Measurements from ENCODE around the gene RIMBP2. TPM values are rescaled to one million over a fixed set of nuclear protein-coding genes. Genes with fewer than 3 reads are reported as not detected.

RIMBP2 gene
- total and polyA plus RNA-seq, 9 donors, result 1.1 to 16.2 (median 3.5) TPM

DNA sequence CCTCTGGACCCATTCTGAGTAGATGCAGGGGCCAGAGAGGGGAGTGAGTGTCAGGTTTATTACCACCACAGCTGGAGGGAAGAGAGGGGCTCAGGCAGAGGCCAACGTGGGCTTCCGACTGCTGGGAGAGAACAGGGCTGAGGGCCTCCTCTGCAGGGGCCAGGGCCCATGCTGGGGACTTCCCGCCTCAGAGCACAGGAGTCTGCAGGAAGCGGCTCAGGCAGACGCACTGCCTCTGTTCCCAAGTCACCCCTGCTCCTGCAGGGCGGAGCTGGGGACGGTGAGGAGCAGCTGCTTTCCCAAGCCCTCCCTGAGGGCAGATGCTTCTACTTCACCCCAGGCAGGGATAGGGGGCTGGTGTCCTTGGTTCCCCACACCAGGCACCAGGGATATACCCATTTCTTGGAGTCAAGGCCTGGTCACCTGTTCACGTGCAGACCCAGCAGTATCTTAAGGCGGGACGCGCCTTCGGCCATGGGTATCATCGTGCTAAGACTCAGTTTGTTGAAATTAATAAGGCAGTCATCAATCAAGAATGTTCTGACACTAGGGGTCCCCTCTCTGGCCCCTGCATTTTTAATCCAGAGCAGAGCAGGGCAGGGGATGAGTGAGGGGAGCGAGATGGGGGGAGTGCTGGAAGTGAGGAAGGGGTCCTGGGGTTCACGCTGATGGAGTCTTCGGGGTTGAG is 278.4 kb downstream of the RIMBP2 start:
- intact Hi-C loops (cut with DNase I), result no loop called here
- Histone ChIP-seq H3K27ac (no peak overlapping the region), H3K27me3 (no peaks in the 10 kb centered on the region), H3K4me1 (ENCODE audit: insufficient read depth) (no peaks in the 10 kb centered on the region), H3K36me3 (no peaks in the 10 kb centered on the region), H3K9me3 (no peaks in the 10 kb centered on the region), H3K4me3 (no peak overlapping the region)
- peak in 1 of 5 donors; percentile 6 for DNase-seq
- TF ChIP-seq, protein P1, sequence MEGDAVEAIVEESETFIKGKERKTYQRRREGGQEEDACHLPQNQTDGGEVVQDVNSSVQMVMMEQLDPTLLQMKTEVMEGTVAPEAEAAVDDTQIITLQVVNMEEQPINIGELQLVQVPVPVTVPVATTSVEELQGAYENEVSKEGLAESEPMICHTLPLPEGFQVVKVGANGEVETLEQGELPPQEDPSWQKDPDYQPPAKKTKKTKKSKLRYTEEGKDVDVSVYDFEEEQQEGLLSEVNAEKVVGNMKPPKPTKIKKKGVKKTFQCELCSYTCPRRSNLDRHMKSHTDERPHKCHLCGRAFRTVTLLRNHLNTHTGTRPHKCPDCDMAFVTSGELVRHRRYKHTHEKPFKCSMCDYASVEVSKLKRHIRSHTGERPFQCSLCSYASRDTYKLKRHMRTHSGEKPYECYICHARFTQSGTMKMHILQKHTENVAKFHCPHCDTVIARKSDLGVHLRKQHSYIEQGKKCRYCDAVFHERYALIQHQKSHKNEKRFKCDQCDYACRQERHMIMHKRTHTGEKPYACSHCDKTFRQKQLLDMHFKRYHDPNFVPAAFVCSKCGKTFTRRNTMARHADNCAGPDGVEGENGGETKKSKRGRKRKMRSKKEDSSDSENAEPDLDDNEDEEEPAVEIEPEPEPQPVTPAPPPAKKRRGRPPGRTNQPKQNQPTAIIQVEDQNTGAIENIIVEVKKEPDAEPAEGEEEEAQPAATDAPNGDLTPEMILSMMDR (IDR thresholded peaks at IDR 0.05), result no peak
- TF ChIP-seq POLR2A (IDR thresholded peaks at IDR 0.05), result no peak
- TF ChIP-seq EP300 (IDR thresholded peaks at IDR 0.05), result no peak
- 90 to 94% (median 91%) methylated on average over 15 to 16 of the region's 16 CpGs for WGBS, 3 donors

GRCh38 chr12:130436741-130437501 is 279.2 kb downstream of the RIMBP2 start:
- TF ChIP-seq EP300 (IDR thresholded peaks at IDR 0.05) (no peak), POLR2A (IDR thresholded peaks at IDR 0.05) (no peak)
- TF ChIP-seq, protein P1 (IDR thresholded peaks at IDR 0.05), result no peak
- Histone ChIP-seq H3K9me3 (no peaks in the 10 kb centered on the region), H3K36me3 (no peaks in the 10 kb centered on the region), H3K4me3 (no peak overlapping the region), H3K27me3 (no peaks in the 10 kb centered on the region), H3K4me1 (ENCODE audit: insufficient read depth) (no peaks in the 10 kb centered on the region), H3K27ac (no peak overlapping the region)
- DNase-seq, result peak in 1 of 5 donors; percentile 25
- intact Hi-C loops (cut with DNase I), result no loop called here
- 95 to 98% (median 97%) methylated on average over 35 to 47 of the region's 47 CpGs for WGBS, 3 donors

DNA sequence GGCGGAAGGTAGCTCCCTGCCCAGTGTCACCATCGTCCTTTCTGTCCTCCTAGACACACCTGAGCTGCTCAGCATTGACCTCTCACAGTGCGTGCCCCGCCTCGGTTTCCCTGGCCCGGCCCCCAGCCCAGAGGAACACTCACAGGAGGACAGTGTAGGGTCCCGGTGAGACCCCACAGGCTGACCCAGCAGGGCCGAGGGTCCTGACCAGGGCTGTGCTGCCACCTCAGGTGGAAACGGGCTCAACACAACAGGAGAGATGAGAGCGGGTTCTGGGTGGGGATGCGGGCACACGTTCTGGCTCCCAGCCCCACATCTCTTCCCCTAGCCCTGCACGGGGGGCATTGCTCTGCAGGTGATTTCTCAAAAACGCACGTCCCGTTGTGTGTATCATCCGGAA is 280.3 kb downstream of the RIMBP2 start:
- TF ChIP-seq, protein P1 (IDR thresholded peaks at IDR 0.05), result no peak
- TF ChIP-seq EP300 (IDR thresholded peaks at IDR 0.05) (no peak), POLR2A (IDR thresholded peaks at IDR 0.05) (no peak)
- DNase-seq, result peak in 1 of 5 donors; percentile 8
- intact Hi-C loops (cut with DNase I), result no loop called here
- 86 to 95% (median 95%) methylated on average over 17 of the region's 17 CpGs for WGBS, 3 donors
- Histone ChIP-seq H3K27me3 (no peaks in the 10 kb centered on the region), H3K4me3 (no peak overlapping the region), H3K9me3 (no peaks in the 10 kb centered on the region), H3K36me3 (no peaks in the 10 kb centered on the region), H3K27ac (no peak overlapping the region), H3K4me1 (ENCODE audit: insufficient read depth) (no peaks in the 10 kb centered on the region)

- TF ChIP-seq POLR2A (IDR thresholded peaks at IDR 0.05), result no peak
- TF ChIP-seq, protein P1 (IDR thresholded peaks at IDR 0.05), result no peak
- DNase-seq, result no peak
- no peak overlapping the region for H3K27ac ChIP-seq
- H3K4me1 ChIP-seq (ENCODE audit: insufficient read depth), result no peaks in the 10 kb centered on the region
- H3K4me3 ChIP-seq, result no peak overlapping the region
- 75 to 88% (median 87%) methylated on average over 6 of the region's 6 CpGs for WGBS, 3 donors
- no peaks in the 10 kb centered on the region for H3K27me3 ChIP-seq
- H3K9me3 ChIP-seq, result no peaks in the 10 kb centered on the region
- intact Hi-C loops (cut with DNase I), result no loop called here
- H3K36me3 ChIP-seq, result no peaks in the 10 kb centered on the region
Measured at GRCh38 chr12:130435331-130435730, 280.8 kb downstream of the RIMBP2 start.
